Caco-2 (cell line): ENCODE results near the gene GTF2F1. TPM values are rescaled to one million over a fixed set of nuclear protein-coding genes. Genes with fewer than 3 reads are reported as not detected.

Experiments used
- BruUV-seq: library from RNA; stranded (reverse); fragments of 400-500 nt; replicated peaks from 2 replicates; lab custom pipeline; 2021; lab: Mats Ljungman, UMichigan
- CTCF ChIA-PET: fragments of 300-600 bp; sonication (Branson Sonifier 250); formaldehyde crosslinking; loops from one replicate; lab custom pipeline; 2022; ENCODE audit warnings: antibody characterized with exemption; lab: Charles Lee
- POLR2A ChIA-PET: fragments of 300-600 bp; sonication (Branson Sonifier 250); formaldehyde crosslinking; loops from one replicate; lab custom pipeline; 2022; ENCODE audit warnings: antibody characterized with exemption; lab: Charles Lee
- DNase-seq, 2 experiments: peaks; one replicate each; pipeline versions ENCODE4 v3.0.0 to v3.0.0-alpha.2; 2020 to 2022
- H3K27me3 ChIP-seq: replicated peaks from 2 replicates; pipeline ENCODE4 v1.6.0; 2011; ENCODE audit warnings: low read length; ENCODE audit not compliant: control insufficient read depth, insufficient read depth
- H3K36me3 ChIP-seq: 2 replicates; pipeline ENCODE4 v1.5.1; 2011; ENCODE audit warnings: low read length; ENCODE audit not compliant: control insufficient read depth, insufficient read depth
- H3K4me1 ChIP-seq: fragments of 250-450 bp; sonication (Bioruptor Pico); 2 replicates; pipeline ENCODE4 v1.5.1; 2020; ENCODE audit warnings: mild to moderate bottlenecking
- H3K4me3 ChIP-seq: 2 replicates; pipeline ENCODE4 v1.5.1; 2011; ENCODE audit warnings: low read depth, mild to moderate bottlenecking, control low read depth, low read length
- H3K9me3 ChIP-seq: fragments of 250-450 bp; sonication (Bioruptor Pico); 2 replicates; pipeline ENCODE4 v1.5.1; 2020; ENCODE audit warnings: mild to moderate bottlenecking, moderate library complexity
- H3K27ac Mint-ChIP-seq: one replicate; pipeline ENCODE4 v1.8.0; 2022; ENCODE audit warnings: mixed read lengths; ENCODE audit not compliant: unreplicated experiment
- H3K27me3 Mint-ChIP-seq: one replicate; pipeline ENCODE4 v1.8.0; 2022; ENCODE audit warnings: mixed read lengths; ENCODE audit not compliant: insufficient read depth, unreplicated experiment
- H3K36me3 Mint-ChIP-seq: one replicate; pipeline ENCODE4 v1.8.0; 2022; ENCODE audit warnings: mild to moderate bottlenecking, mixed read lengths; ENCODE audit not compliant: insufficient read depth, unreplicated experiment
- H3K4me1 Mint-ChIP-seq: one replicate; pipeline ENCODE4 v1.8.0; 2022; ENCODE audit warnings: low read depth, mixed read lengths; ENCODE audit not compliant: unreplicated experiment
- H3K4me3 Mint-ChIP-seq: one replicate; pipeline ENCODE4 v1.8.0; 2022; ENCODE audit warnings: mild to moderate bottlenecking, moderate library complexity, mixed read lengths; ENCODE audit not compliant: unreplicated experiment
- H3K9me3 Mint-ChIP-seq: one replicate; pipeline ENCODE4 v1.8.0; 2022; ENCODE audit warnings: mixed read lengths; ENCODE audit not compliant: unreplicated experiment
- CTCF ChIP-seq, 2 experiments: fragments of 200-600 bp in 1 of 2; IDR thresholded peaks; 1 replicate in 1 of 2; 2 replicates in 1 of 2; pipeline versions ENCODE4 v1.5.1 to v1.8.0; 2011 to 2022; ENCODE audit warnings: antibody characterized with exemption in 1 of 2, control low read depth in 1 of 2, inconsistent platforms in 1 of 2, low read depth in 1 of 2, low read length in 1 of 2, mild to moderate bottlenecking in 1 of 2, moderate library complexity in 1 of 2; ENCODE audit not compliant: insufficient read depth in 1 of 2, severe bottlenecking in 1 of 2, unreplicated experiment in 1 of 2
- intact Hi-C: fragments of 100-400 bp; cut with micrococcal nuclease; formaldehyde crosslinking; loops from one replicate; pipeline ENCODE4 v1.10.0; 2022; ENCODE audit not compliant: unreplicated experiment
- total RNA-seq: library from RNA; stranded (reverse); gene quantifications from 2 replicates; pipeline ENCODE4 v1.2.3, GENCODE V29; 2022

The GTF2F1 gene
- total RNA-seq, 1 experiment from 2014 or later, result 77.4 TPM

GRCh38 chr19:6383188-6383587, 9.8 kb downstream of the GTF2F1 start:
- Histone ChIP-seq H3K4me3 (no peak overlapping the region), H3K9me3 (no peaks in the 10 kb centered on the region), H3K36me3 (peaks cover 2% of the 10 kb centered on the region), H3K4me1 (peaks cover 9% of the 10 kb centered on the region), H3K27me3 (no peaks in the 10 kb centered on the region)
- Mint-ChIP-seq H3K4me3 (no peak overlapping the region), H3K36me3 (peaks cover 95% of the 10 kb centered on the region), H3K9me3 (no peaks in the 10 kb centered on the region), H3K4me1 (no peaks in the 10 kb centered on the region), H3K27ac (no peak overlapping the region), H3K27me3 (no peaks in the 10 kb centered on the region)
- no peak for TF ChIP-seq CTCF (IDR thresholded peaks at IDR 0.05; ENCODE audit: insufficient read depth in 1 of 2, low read depth in 1 of 2, low read length in 1 of 2, severe bottlenecking in 1 of 2, unreplicated experiment in 1 of 2)
- no TSS peak for BruUV-seq
- POLR2A ChIA-PET, result no interaction called here
- CTCF ChIA-PET, result interaction anchor here (1.2 kb wide), 1 partner anchor 11 kb away, joined by 3 read pairs; the partner anchor contains the start of gene ALKBH7
- no peak for DNase-seq
- intact Hi-C loops, result no loop called here

- H3K4me1 ChIP-seq, result peaks cover 17% of the 10 kb centered on the region
- BruUV-seq, result no TSS peak
- no peak for DNase-seq
- H3K36me3 ChIP-seq, result no peaks in the 10 kb centered on the region; the same call in none of the 2 replicates
- no peak for TF ChIP-seq CTCF (IDR thresholded peaks at IDR 0.05; ENCODE audit: insufficient read depth in 1 of 2, low read depth in 1 of 2, low read length in 1 of 2, severe bottlenecking in 1 of 2, unreplicated experiment in 1 of 2)
- no peaks in the 10 kb centered on the region for H3K9me3 ChIP-seq
- peaks cover 88% of the 10 kb centered on the region for H3K36me3 Mint-ChIP-seq
- H3K4me3 Mint-ChIP-seq, result no peak overlapping the region
- H3K27me3 ChIP-seq, result no peaks in the 10 kb centered on the region
- H3K27ac Mint-ChIP-seq, result no peak overlapping the region
- ChIA-PET POLR2A (no interaction called here), CTCF (no interaction called here)
- no peak overlapping the region for H3K4me3 ChIP-seq
- H3K4me1 Mint-ChIP-seq, result no peaks in the 10 kb centered on the region
- no peaks in the 10 kb centered on the region for H3K27me3 Mint-ChIP-seq
- no peaks in the 10 kb centered on the region for H3K9me3 Mint-ChIP-seq
- intact Hi-C loops, result no loop called here
Observed at GRCh38 chr19:6381030-6381750, 11.8 kb downstream of the GTF2F1 start.

GRCh38 chr19:6379744-6380143, 13.2 kb downstream of the GTF2F1 start:
- no peaks in the 10 kb centered on the region for H3K9me3 ChIP-seq
- Mint-ChIP-seq H3K27me3 (no peaks in the 10 kb centered on the region), H3K36me3 (peaks cover 84% of the 10 kb centered on the region), H3K4me3 (no peak overlapping the region), H3K4me1 (no peaks in the 10 kb centered on the region), H3K9me3 (no peaks in the 10 kb centered on the region), H3K27ac (no peak overlapping the region)
- H3K4me3 ChIP-seq, result no peak overlapping the region
- no peak for TF ChIP-seq CTCF (IDR thresholded peaks at IDR 0.05; ENCODE audit: insufficient read depth in 1 of 2, low read depth in 1 of 2, low read length in 1 of 2, severe bottlenecking in 1 of 2, unreplicated experiment in 1 of 2)
- ChIA-PET POLR2A (no interaction called here), CTCF (no interaction called here)
- no peak for DNase-seq
- BruUV-seq, result no TSS peak
- peaks cover 17% of the 10 kb centered on the region for H3K4me1 ChIP-seq
- intact Hi-C loops, result no loop called here
- no peaks in the 10 kb centered on the region; the same call in none of the 2 replicates for H3K36me3 ChIP-seq
- no peaks in the 10 kb centered on the region for H3K27me3 ChIP-seq
